Esophagus squamous epithelium (tissue), 4 donors: ENCODE results near the gene OR51A2.

Experiments
- POLR2A ChIP-seq, 4 donors: fragments of 450-650 bp; IDR thresholded peaks; one replicate each; pipeline ENCODE4 v1.6.1; 2017; ENCODE audit warnings: antibody characterized with exemption in 4 of 4, mild to moderate bottlenecking in 4 of 4, moderate library complexity in 3 of 4
- TF ChIP-seq, protein P1 (sequence below), 6 experiments: fragments of 450-650 bp in 4 of 6; fragments of 200-600 bp in 2 of 6; sonication (generic) in 2 of 6; IDR thresholded peaks; one replicate each; pipeline ENCODE4 v1.5.1; 2016 to 2019; ENCODE audit warnings: antibody characterized with exemption in 6 of 6, mild to moderate bottlenecking in 4 of 6, moderate library complexity in 4 of 6

DNA sequence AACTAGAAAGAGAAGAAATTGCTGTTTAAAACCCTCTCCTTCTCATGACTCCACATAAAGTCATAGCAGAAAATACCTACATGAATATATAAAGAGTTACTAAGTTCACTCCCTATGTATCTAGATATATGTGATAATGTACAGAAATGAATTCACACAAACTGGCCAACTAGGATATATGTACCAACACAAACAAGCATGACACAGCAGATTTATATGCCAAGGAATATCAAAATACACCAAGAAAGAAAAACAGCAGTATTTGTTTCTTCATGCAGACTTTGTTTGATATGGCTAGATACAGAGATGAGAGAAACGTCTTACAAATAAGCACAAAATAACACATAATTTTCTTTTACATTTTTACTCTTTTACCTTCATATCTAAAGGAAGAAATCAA, 33.2 kb downstream of the OR51A2 start:
- TF ChIP-seq, protein P1, sequence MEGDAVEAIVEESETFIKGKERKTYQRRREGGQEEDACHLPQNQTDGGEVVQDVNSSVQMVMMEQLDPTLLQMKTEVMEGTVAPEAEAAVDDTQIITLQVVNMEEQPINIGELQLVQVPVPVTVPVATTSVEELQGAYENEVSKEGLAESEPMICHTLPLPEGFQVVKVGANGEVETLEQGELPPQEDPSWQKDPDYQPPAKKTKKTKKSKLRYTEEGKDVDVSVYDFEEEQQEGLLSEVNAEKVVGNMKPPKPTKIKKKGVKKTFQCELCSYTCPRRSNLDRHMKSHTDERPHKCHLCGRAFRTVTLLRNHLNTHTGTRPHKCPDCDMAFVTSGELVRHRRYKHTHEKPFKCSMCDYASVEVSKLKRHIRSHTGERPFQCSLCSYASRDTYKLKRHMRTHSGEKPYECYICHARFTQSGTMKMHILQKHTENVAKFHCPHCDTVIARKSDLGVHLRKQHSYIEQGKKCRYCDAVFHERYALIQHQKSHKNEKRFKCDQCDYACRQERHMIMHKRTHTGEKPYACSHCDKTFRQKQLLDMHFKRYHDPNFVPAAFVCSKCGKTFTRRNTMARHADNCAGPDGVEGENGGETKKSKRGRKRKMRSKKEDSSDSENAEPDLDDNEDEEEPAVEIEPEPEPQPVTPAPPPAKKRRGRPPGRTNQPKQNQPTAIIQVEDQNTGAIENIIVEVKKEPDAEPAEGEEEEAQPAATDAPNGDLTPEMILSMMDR (IDR thresholded peaks at IDR 0.05), result no peak
- no peak for TF ChIP-seq POLR2A (IDR thresholded peaks at IDR 0.05)
